ENCODE data around the gene SUCNR1. TPM values are rescaled to one million over a fixed set of nuclear protein-coding genes. Genes with fewer than 3 reads are reported as not detected.

The SUCNR1 gene
- total RNA-seq, 1 donor from 2014 or later, result 0.52 TPM

DNA sequence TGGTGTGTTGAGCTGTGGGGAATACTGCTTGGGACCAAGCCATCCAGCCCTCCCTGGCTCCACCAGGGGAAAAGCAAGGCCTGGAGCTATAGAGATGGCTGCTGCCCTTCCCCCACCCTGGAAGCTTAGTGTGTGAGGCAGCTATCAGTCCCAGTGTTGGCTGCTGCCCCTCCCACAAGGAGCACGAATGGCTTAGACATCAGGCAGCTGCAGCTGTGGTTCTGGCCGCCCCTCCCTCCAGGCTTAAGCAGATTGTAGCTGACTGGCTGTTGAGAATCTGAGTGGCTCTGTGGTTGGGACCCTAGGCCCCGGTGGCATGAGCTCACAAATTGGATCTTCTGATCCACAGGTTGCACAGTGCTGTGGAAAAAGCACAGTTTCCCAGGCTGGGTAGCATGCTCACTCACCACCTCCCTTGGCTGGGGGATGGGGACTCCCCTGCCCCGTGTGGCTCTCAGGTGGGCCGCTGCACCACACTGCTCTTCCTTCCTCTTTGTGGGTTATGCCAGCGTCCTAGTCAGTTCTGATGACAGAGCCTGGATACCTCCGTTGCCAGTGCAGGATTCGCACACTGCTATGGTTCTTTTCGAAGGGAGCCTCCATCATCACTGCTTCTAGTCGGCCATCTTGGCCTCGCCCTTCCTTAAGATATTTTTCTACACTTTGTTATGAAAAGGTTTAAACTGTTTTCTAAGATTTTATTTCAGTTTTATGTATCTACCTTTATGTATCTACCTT is 21.2 kb upstream of the SUCNR1 start:
- no peaks in the 10 kb centered on the region for H3K36me3 ChIP-seq (ENCODE audit: control insufficient read depth in 3 of 3, insufficient read depth in 3 of 3, low read length in 3 of 3)
- no peak overlapping the region for H3K4me3 ChIP-seq (ENCODE audit: low read length in 3 of 3)
- no peak overlapping the region for H3K27ac ChIP-seq (ENCODE audit: low read depth, low read length)
- H3K9ac ChIP-seq (ENCODE audit: low read depth in 1 of 3, low read length in 3 of 3), result no peak overlapping the region
- no peaks in the 10 kb centered on the region for H3K27me3 ChIP-seq (ENCODE audit: control insufficient read depth in 3 of 3, insufficient read depth in 3 of 3, low read length in 3 of 3)
- H3K9me3 ChIP-seq (ENCODE audit: control insufficient read depth in 3 of 3, low read length in 3 of 3), result no peaks in the 10 kb centered on the region
- H3K4me1 ChIP-seq (ENCODE audit: control insufficient read depth in 3 of 3, insufficient read depth in 3 of 3, low read length in 3 of 3), result no peaks in the 10 kb centered on the region

DNA sequence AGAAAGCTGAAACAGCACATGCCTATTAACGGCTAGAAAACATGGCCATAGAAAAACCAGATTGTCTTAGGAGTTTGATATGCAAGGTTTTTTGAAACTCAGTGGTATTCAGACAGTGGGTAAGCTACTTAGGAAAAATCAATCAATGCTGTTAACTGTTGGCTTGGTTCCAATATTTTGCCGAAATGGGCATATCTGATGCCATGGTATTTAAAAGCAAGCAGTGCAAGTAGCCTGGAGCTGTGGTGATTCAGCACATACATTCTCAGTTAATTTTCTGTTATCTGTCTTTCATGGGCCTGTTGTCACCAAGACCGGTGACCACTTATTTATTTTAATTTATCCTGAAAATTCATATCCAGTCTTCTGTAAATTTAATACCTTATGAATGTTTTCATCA is 17.3 kb upstream of the SUCNR1 start:
- no peaks in the 10 kb centered on the region for H3K27me3 ChIP-seq (ENCODE audit: control insufficient read depth in 3 of 3, insufficient read depth in 3 of 3, low read length in 3 of 3)
- H3K4me1 ChIP-seq (ENCODE audit: control insufficient read depth in 3 of 3, insufficient read depth in 3 of 3, low read length in 3 of 3), result no peaks in the 10 kb centered on the region
- no peak overlapping the region for H3K4me3 ChIP-seq (ENCODE audit: low read length in 3 of 3)
- no peaks in the 10 kb centered on the region for H3K36me3 ChIP-seq (ENCODE audit: control insufficient read depth in 3 of 3, insufficient read depth in 3 of 3, low read length in 3 of 3)
- H3K27ac ChIP-seq (ENCODE audit: low read depth, low read length), result no peak overlapping the region
- H3K9ac ChIP-seq (ENCODE audit: low read depth in 1 of 3, low read length in 3 of 3), result no peak overlapping the region
- H3K9me3 ChIP-seq (ENCODE audit: control insufficient read depth in 3 of 3, low read length in 3 of 3), result no peaks in the 10 kb centered on the region

DNA sequence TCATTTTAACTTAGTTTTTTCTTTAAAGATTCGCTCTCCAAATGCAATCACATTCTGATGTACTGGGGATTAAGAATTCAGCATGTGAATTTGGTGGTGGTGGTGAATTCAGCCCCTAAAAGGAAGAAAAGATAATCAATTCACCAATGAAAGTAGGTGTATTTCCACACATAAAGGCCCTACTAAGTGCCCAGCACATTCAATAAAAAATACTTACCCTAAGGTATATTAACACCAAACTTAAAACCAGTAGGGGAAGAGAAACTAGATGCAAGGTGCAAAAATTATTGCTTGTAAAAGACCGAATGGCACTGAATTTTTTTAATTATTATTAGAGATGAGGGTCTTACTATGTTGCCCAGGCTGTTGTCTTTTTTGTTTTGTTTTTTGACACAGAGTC is 16.8 kb upstream of the SUCNR1 start:
- no peaks in the 10 kb centered on the region for H3K4me1 ChIP-seq (ENCODE audit: control insufficient read depth in 3 of 3, insufficient read depth in 3 of 3, low read length in 3 of 3)
- H3K27ac ChIP-seq (ENCODE audit: low read depth, low read length), result no peak overlapping the region
- no peak overlapping the region for H3K4me3 ChIP-seq (ENCODE audit: low read length in 3 of 3)
- no peaks in the 10 kb centered on the region for H3K27me3 ChIP-seq (ENCODE audit: control insufficient read depth in 3 of 3, insufficient read depth in 3 of 3, low read length in 3 of 3)
- no peaks in the 10 kb centered on the region for H3K9me3 ChIP-seq (ENCODE audit: control insufficient read depth in 3 of 3, low read length in 3 of 3)
- H3K9ac ChIP-seq (ENCODE audit: low read depth in 1 of 3, low read length in 3 of 3), result no peak overlapping the region
- H3K36me3 ChIP-seq (ENCODE audit: control insufficient read depth in 3 of 3, insufficient read depth in 3 of 3, low read length in 3 of 3), result no peaks in the 10 kb centered on the region

DNA sequence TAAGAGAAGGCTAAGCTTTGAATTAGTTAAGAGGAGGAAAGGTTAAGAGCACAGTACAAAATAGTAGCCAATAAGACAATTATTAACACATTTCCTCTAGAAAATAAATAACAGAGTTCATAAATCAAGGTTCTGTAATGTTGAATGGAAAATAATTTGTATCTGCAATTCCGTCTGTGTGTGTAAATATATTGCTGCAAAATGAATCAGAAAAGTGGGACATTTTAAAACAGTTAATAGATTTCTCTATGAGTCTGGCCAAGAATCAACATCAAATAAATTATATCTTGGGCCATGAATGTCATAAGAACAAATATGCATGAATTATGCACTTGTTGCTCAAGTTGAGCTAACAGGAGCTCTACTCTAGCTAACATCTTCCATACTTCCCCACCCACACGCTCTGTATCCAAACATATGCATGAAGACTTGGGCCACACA is 14.2 kb upstream of the SUCNR1 start:
- Histone ChIP-seq H3K4me1 (ENCODE audit: control insufficient read depth in 3 of 3, insufficient read depth in 3 of 3, low read length in 3 of 3) (no peaks in the 10 kb centered on the region), H3K9me3 (ENCODE audit: control insufficient read depth in 3 of 3, low read length in 3 of 3) (no peaks in the 10 kb centered on the region), H3K36me3 (ENCODE audit: control insufficient read depth in 3 of 3, insufficient read depth in 3 of 3, low read length in 3 of 3) (no peaks in the 10 kb centered on the region), H3K27ac (ENCODE audit: low read depth, low read length) (no peak overlapping the region), H3K27me3 (ENCODE audit: control insufficient read depth in 3 of 3, insufficient read depth in 3 of 3, low read length in 3 of 3) (no peaks in the 10 kb centered on the region), H3K4me3 (ENCODE audit: low read length in 3 of 3) (no peak overlapping the region), H3K9ac (ENCODE audit: low read depth in 1 of 3, low read length in 3 of 3) (no peak overlapping the region)

DNA sequence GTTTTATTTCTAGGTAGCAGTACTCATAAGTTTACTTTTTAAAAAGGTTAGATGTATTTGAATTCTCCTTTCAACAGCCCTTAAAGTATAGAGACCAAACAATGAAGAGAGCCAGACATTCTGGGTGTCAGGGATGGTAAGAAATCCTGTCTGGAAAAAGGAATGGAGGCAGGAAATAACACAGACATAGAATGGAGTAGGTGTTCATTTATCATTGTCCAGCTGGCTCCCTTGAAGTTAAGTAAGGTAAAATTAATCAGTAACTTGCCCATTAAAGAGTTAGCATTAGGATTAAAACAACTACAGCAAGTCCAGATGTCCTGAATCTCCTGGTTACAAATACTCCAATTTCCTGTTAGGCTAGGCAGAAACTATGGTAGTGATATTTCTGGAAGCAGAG is 13.5 kb upstream of the SUCNR1 start:
- H3K4me1 ChIP-seq (ENCODE audit: control insufficient read depth in 3 of 3, insufficient read depth in 3 of 3, low read length in 3 of 3), result no peaks in the 10 kb centered on the region
- no peaks in the 10 kb centered on the region for H3K27me3 ChIP-seq (ENCODE audit: control insufficient read depth in 3 of 3, insufficient read depth in 3 of 3, low read length in 3 of 3)
- H3K4me3 ChIP-seq (ENCODE audit: low read length in 3 of 3), result no peak overlapping the region
- no peaks in the 10 kb centered on the region for H3K36me3 ChIP-seq (ENCODE audit: control insufficient read depth in 3 of 3, insufficient read depth in 3 of 3, low read length in 3 of 3)
- H3K27ac ChIP-seq (ENCODE audit: low read depth, low read length), result no peak overlapping the region
- no peak overlapping the region for H3K9ac ChIP-seq (ENCODE audit: low read depth in 1 of 3, low read length in 3 of 3)
- H3K9me3 ChIP-seq (ENCODE audit: control insufficient read depth in 3 of 3, low read length in 3 of 3), result no peaks in the 10 kb centered on the region

DNA sequence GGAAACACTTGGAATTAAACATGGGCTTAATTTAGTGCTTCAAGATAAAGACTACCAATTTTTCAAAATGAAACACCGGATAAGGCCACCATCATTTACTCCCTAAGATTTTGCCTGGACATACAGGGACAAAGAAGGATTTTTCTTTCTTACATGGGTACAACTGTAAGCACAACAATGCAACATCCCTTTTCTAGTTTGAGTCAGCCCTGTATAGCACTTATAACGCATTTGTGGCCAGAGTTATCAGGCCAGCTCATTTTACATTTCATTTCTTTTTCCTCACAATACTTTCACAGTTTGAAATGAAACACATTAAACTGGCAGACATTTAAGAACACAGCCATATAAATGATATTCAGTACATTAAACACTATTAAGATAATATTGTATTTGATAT is 9.8 kb upstream of the SUCNR1 start:
- Histone ChIP-seq H3K9me3 (ENCODE audit: control insufficient read depth in 3 of 3, low read length in 3 of 3) (no peaks in the 10 kb centered on the region), H3K4me1 (ENCODE audit: control insufficient read depth in 3 of 3, insufficient read depth in 3 of 3, low read length in 3 of 3) (no peaks in the 10 kb centered on the region), H3K4me3 (ENCODE audit: low read length in 3 of 3) (no peak overlapping the region), H3K9ac (ENCODE audit: low read depth in 1 of 3, low read length in 3 of 3) (no peak overlapping the region), H3K27ac (ENCODE audit: low read depth, low read length) (no peak overlapping the region), H3K27me3 (ENCODE audit: control insufficient read depth in 3 of 3, insufficient read depth in 3 of 3, low read length in 3 of 3) (no peaks in the 10 kb centered on the region), H3K36me3 (ENCODE audit: control insufficient read depth in 3 of 3, insufficient read depth in 3 of 3, low read length in 3 of 3) (no peaks in the 10 kb centered on the region)

DNA sequence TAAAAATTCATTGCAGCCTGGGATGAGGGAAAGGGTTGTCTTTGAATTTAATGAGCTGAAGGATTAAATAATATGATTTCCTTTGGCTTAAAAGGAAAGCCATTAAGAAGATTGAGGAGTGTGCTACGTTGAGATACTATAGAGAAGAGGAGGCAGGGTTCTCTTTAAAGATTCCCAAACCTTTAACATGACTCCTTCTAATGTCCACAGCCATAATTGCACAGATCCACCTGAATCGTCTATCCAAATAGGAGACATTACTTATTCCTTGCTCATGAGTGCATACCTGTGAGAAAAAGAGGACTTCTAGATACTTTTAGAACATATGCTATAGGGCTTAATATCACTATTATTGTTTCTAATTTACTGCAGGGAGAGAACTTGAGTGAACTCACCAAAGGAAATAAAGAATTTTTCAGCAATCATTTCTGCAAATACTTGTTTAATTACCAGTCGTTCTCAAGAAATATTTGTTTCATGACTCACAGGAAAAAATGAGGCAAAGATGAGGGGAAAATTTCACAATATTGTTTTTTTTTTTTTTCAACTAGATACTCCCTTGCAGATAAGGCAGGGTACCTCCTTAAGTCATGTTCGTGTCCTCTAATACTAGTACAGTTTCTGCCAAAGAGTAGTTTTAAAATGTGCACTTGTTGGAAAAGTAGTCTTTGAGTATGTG is 8.9 kb upstream of the SUCNR1 start:
- H3K9me3 ChIP-seq (ENCODE audit: control insufficient read depth in 3 of 3, low read length in 3 of 3), result no peaks in the 10 kb centered on the region

DNA sequence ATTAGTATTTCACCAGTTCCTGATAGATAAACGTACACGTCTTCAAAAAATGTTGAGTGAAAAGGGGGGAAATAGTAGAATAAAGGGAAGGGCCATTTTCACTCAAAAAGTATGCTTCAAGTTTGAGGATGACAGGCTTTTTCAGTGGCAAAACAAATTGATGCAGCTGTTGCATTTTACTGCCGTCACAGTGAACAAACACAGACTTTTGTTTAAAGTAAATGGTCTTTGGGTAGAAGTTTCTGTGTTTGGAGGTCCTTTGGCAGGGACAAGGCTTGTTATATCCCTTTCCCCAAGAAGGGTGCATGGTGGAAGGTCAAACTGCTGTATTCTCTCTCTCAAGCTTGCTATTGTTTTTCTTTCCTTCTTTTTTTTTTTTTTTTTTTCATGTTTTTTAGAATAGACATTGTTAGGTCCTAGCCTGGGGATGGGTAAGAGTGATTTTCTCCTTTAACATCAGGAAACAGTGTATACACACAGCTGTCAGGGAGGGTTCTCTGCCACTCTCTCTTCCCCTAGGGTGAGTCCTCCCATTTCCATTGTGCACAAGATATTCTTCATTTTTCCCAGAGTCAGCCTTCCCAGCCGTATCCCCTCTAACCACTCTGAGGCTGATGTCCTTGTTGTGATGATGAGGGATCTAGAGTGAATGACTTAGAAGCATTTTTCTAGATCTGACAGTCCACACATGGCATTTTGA is 6.6 kb upstream of the SUCNR1 start:
- Histone ChIP-seq H3K4me1 (ENCODE audit: control insufficient read depth in 3 of 3, insufficient read depth in 3 of 3, low read length in 3 of 3) (no peaks in the 10 kb centered on the region), H3K9me3 (ENCODE audit: control insufficient read depth in 3 of 3, low read length in 3 of 3) (no peaks in the 10 kb centered on the region), H3K4me3 (ENCODE audit: low read length in 3 of 3) (no peak overlapping the region), H3K9ac (ENCODE audit: low read depth in 1 of 3, low read length in 3 of 3) (no peak overlapping the region), H3K27me3 (ENCODE audit: control insufficient read depth in 3 of 3, insufficient read depth in 3 of 3, low read length in 3 of 3) (no peaks in the 10 kb centered on the region), H3K36me3 (ENCODE audit: control insufficient read depth in 3 of 3, insufficient read depth in 3 of 3, low read length in 3 of 3) (no peaks in the 10 kb centered on the region), H3K27ac (ENCODE audit: low read depth, low read length) (no peak overlapping the region)

More for the DNA sequence above, 8.9 kb upstream of the SUCNR1 start:
- no peaks in the 10 kb centered on the region for H3K27me3 ChIP-seq (ENCODE audit: control insufficient read depth in 3 of 3, insufficient read depth in 3 of 3, low read length in 3 of 3)
- no peaks in the 10 kb centered on the region for H3K36me3 ChIP-seq (ENCODE audit: control insufficient read depth in 3 of 3, insufficient read depth in 3 of 3, low read length in 3 of 3)
- H3K27ac ChIP-seq (ENCODE audit: low read depth, low read length), result no peak overlapping the region
- no peaks in the 10 kb centered on the region for H3K4me1 ChIP-seq (ENCODE audit: control insufficient read depth in 3 of 3, insufficient read depth in 3 of 3, low read length in 3 of 3)
- no peak overlapping the region for H3K9ac ChIP-seq (ENCODE audit: low read depth in 1 of 3, low read length in 3 of 3)
- H3K4me3 ChIP-seq (ENCODE audit: low read length in 3 of 3), result no peak overlapping the region

DNA sequence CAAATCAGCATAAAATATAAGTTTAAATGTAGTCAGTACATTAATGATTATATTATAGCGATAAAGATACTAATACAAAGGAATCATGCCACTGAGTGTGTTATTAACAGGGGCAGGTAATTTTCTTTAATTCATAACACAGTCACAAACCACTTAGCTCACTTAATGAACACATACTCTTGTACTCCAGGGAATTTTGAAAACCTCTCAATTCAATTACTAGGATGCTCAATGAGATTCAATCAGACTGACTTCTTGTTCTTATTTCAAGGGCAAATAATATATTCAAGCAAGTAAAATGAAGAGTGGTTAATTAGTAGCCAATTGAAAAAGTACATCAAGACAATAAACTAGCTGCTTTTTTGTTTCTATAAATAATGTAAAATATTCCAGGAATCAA is 5.8 kb upstream of the SUCNR1 start:
- no peaks in the 10 kb centered on the region for H3K4me1 ChIP-seq (ENCODE audit: control insufficient read depth in 3 of 3, insufficient read depth in 3 of 3, low read length in 3 of 3)
- H3K27ac ChIP-seq (ENCODE audit: low read depth, low read length), result no peak overlapping the region
- no peaks in the 10 kb centered on the region for H3K27me3 ChIP-seq (ENCODE audit: control insufficient read depth in 3 of 3, insufficient read depth in 3 of 3, low read length in 3 of 3)
- no peaks in the 10 kb centered on the region for H3K9me3 ChIP-seq (ENCODE audit: control insufficient read depth in 3 of 3, low read length in 3 of 3)
- H3K36me3 ChIP-seq (ENCODE audit: control insufficient read depth in 3 of 3, insufficient read depth in 3 of 3, low read length in 3 of 3), result no peaks in the 10 kb centered on the region
- no peak overlapping the region for H3K9ac ChIP-seq (ENCODE audit: low read depth in 1 of 3, low read length in 3 of 3)
- no peak overlapping the region for H3K4me3 ChIP-seq (ENCODE audit: low read length in 3 of 3)

DNA sequence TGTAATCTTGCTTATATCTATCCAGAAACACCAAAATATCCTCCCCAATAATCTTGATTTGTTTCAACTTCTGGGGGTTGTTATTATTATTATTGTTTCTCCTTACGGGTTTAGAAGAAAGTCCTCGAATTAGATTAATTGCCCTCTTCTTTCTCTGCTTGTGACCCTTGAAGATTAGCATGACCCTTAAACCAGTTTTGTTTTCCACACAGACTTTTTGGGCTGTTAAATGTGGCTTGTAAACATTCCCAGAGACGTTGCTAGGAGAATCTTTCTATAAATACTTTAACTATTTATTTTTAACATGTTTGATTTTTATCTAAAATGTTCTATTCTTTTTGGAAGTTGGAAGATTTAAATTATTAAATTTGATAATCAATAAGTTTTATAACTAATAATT is 4.3 kb upstream of the SUCNR1 start:
- no peaks in the 10 kb centered on the region for H3K36me3 ChIP-seq (ENCODE audit: control insufficient read depth in 3 of 3, insufficient read depth in 3 of 3, low read length in 3 of 3)
- H3K4me3 ChIP-seq (ENCODE audit: low read length in 3 of 3), result no peak overlapping the region
- no peak overlapping the region for H3K27ac ChIP-seq (ENCODE audit: low read depth, low read length)
- H3K9ac ChIP-seq (ENCODE audit: low read depth in 1 of 3, low read length in 3 of 3), result no peak overlapping the region
- H3K9me3 ChIP-seq (ENCODE audit: control insufficient read depth in 3 of 3, low read length in 3 of 3), result no peaks in the 10 kb centered on the region
- no peaks in the 10 kb centered on the region for H3K4me1 ChIP-seq (ENCODE audit: control insufficient read depth in 3 of 3, insufficient read depth in 3 of 3, low read length in 3 of 3)
- H3K27me3 ChIP-seq (ENCODE audit: control insufficient read depth in 3 of 3, insufficient read depth in 3 of 3, low read length in 3 of 3), result no peaks in the 10 kb centered on the region

All from skeletal muscle tissue (tissue), 4 donors.